ENCODE measurements around the gene EXOC1.

DNA sequence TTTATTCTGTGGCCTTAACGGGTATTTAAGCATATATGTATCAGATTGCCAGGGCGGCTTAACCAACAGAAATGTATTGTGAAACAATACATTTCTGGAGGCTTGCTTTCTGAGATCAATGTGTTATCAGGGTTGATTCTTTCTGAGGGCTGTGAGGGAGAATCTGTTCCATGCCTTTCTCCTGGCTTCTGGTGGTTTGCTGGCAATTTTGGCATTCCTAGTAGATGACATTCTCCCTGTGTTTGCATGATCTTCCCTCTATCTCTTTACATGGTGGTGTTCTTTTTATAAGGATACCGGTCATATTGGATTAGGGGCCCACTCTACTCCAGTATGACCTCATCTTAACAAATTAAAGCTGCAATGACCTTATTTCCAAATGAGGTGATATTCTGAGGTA is 78.4 kb downstream of the EXOC1 start:
- TF ChIP-seq EZH2 (IDR thresholded peaks at IDR 0.05; ENCODE audit: low read length, missing control alignments), result no peak
- TF ChIP-seq, protein P1, sequence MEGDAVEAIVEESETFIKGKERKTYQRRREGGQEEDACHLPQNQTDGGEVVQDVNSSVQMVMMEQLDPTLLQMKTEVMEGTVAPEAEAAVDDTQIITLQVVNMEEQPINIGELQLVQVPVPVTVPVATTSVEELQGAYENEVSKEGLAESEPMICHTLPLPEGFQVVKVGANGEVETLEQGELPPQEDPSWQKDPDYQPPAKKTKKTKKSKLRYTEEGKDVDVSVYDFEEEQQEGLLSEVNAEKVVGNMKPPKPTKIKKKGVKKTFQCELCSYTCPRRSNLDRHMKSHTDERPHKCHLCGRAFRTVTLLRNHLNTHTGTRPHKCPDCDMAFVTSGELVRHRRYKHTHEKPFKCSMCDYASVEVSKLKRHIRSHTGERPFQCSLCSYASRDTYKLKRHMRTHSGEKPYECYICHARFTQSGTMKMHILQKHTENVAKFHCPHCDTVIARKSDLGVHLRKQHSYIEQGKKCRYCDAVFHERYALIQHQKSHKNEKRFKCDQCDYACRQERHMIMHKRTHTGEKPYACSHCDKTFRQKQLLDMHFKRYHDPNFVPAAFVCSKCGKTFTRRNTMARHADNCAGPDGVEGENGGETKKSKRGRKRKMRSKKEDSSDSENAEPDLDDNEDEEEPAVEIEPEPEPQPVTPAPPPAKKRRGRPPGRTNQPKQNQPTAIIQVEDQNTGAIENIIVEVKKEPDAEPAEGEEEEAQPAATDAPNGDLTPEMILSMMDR (conservative IDR thresholded peaks at IDR 0.05 in 1 of 2, IDR thresholded peaks at IDR 0.05 in 1 of 2; ENCODE audit: low read depth in 1 of 2, low read length in 2 of 2), result no peak
